BLaER1 treated with 17β-estradiol and CSF1 and Interleukin-3, amounts not matched to agents 10 nM and 100 nM (cell line): Measurements from ENCODE around the gene MRO.

Experiments used
- H3K27ac ChIP-seq, 11 experiments: shearing (Covaris generic); formaldehyde crosslinking; 2 replicates each; pipeline ENCODE4 v1.8.1; 2022
- H3K27me3 ChIP-seq, 11 experiments: shearing (Covaris generic); formaldehyde crosslinking; 2 replicates each; pipeline ENCODE4 v1.8.1; 2022
- H3K36me3 ChIP-seq, 11 experiments: shearing (Covaris generic); formaldehyde crosslinking; 2 replicates each; pipeline ENCODE4 v1.8.1; 2022
- H3K4me1 ChIP-seq, 10 experiments: shearing (Covaris generic); formaldehyde crosslinking; 2 replicates each; pipeline ENCODE4 v1.8.1; 2022
- H3K4me2 ChIP-seq, 11 experiments: shearing (Covaris generic); formaldehyde crosslinking; 2 replicates each; pipeline ENCODE4 v1.8.1; 2022
- H3K4me3 ChIP-seq, 10 experiments: shearing (Covaris generic); formaldehyde crosslinking; 2 replicates each; pipeline ENCODE4 v1.8.1; 2022
- H3K9ac ChIP-seq, 11 experiments: shearing (Covaris generic); formaldehyde crosslinking; 2 replicates each; pipeline ENCODE4 v1.8.1; 2022
- H3K9me3 ChIP-seq, 11 experiments: shearing (Covaris generic); formaldehyde crosslinking; replicated peaks in 1 of 11; 2 replicates each; pipeline ENCODE4 v1.8.1; 2022
- H4K20me1 ChIP-seq, 11 experiments: shearing (Covaris generic); formaldehyde crosslinking; 2 replicates each; pipeline ENCODE4 v1.8.1; 2022
- Cebpa-rat ChIP-seq, 11 experiments: shearing (Covaris generic); IDR thresholded peaks; 2 replicates each; pipeline ENCODE4 v1.8.1; 2022

Gene MRO

GRCh38 chr18:50822756-50823155 is 2.9 kb upstream of the MRO start:
- Histone ChIP-seq H3K4me3 (no peak overlapping the region), H3K9ac (no peak overlapping the region), H3K9me3 (no peaks in the 10 kb centered on the region), H3K27me3 (peaks cover 0 to 17% (median 11%) of the 10 kb centered on the region in 11 experiments; a peak in 13 of 22 replicates), H3K27ac (no peak overlapping the region), H3K36me3 (no peaks in the 10 kb centered on the region), H3K4me2 (no peak overlapping the region), H4K20me1 (no peaks in the 10 kb centered on the region), H3K4me1 (peaks cover 26 to 34% (median 30%) of the 10 kb centered on the region in 10 experiments)
- no peak for TF ChIP-seq Cebpa-rat (IDR thresholded peaks at IDR 0.05)

GRCh38 chr18:50820901-50821520 is 1.2 kb upstream of the MRO start:
- H3K4me3 ChIP-seq: peak overlapping the region in 2 of 10 experiments; percentile 6 to 9; a peak in 1 of 20 replicates

GRCh38 chr18:50819027-50819727 is 639 bp downstream of the MRO start:
- H3K4me2 ChIP-seq: peak overlapping the region; percentile 58 to 98 (median 73)
- peaks cover 43 to 67% (median 59%) of the 10 kb centered on the region in 10 experiments for H3K4me1 ChIP-seq
- H3K36me3 ChIP-seq: no peaks in the 10 kb centered on the region
- no peaks in the 10 kb centered on the region for H4K20me1 ChIP-seq
- TF ChIP-seq Cebpa-rat (IDR thresholded peaks at IDR 0.05): no peak
- H3K9me3 ChIP-seq: no peaks in the 10 kb centered on the region
- peak overlapping the region in 4 of 11 experiments; percentile 24 to 44 (median 31); a peak in 4 of 22 replicates for H3K9ac ChIP-seq
- peaks cover 0 to 24% (median 11%) of the 10 kb centered on the region in 11 experiments; a peak in 13 of 22 replicates for H3K27me3 ChIP-seq
- peak overlapping the region in 4 of 10 experiments; percentile 40 to 51 (median 48); a peak in 7 of 20 replicates for H3K4me3 ChIP-seq
- no peak overlapping the region for H3K27ac ChIP-seq

More at GRCh38 chr18:50820901-50821520, 1.2 kb upstream of the MRO start:
- H4K20me1 ChIP-seq: no peaks in the 10 kb centered on the region
- peak overlapping the region; percentile 58 to 98 (median 73) for H3K4me2 ChIP-seq
- TF ChIP-seq Cebpa-rat (IDR thresholded peaks at IDR 0.05): 0 out of 22 replicates have a peak, but pooled peaks of 1 of the 11 experiments have one; percentile 29
- peaks cover 0 to 17% (median 11%) of the 10 kb centered on the region in 11 experiments; a peak in 13 of 22 replicates for H3K27me3 ChIP-seq
- H3K27ac ChIP-seq: peak overlapping the region; percentile 52 to 77 (median 64); a peak in 20 of 22 replicates
- H3K4me1 ChIP-seq: peaks cover 32 to 49% (median 43%) of the 10 kb centered on the region in 10 experiments
- H3K9me3 ChIP-seq: no peaks in the 10 kb centered on the region
- no peaks in the 10 kb centered on the region for H3K36me3 ChIP-seq
- H3K9ac ChIP-seq: peak overlapping the region in 6 of 11 experiments; percentile 21 to 61 (median 31); a peak in 10 of 22 replicates

GRCh38 chr18:50816419-50817166 is 3.2 kb downstream of the MRO start:
- no peak overlapping the region for H3K4me3 ChIP-seq
- H3K4me2 ChIP-seq: peak overlapping the region in 10 of 11 experiments; percentile 26 to 87 (median 58); a peak in 17 of 22 replicates
- H3K9me3 ChIP-seq: peaks cover 0 to 11% (median 5%) of the 10 kb centered on the region in 11 experiments; a peak in 16 of 22 replicates
- H3K36me3 ChIP-seq: no peaks in the 10 kb centered on the region
- no peak overlapping the region for H3K9ac ChIP-seq
- H3K27ac ChIP-seq: no peak overlapping the region
- H4K20me1 ChIP-seq: no peaks in the 10 kb centered on the region
- H3K4me1 ChIP-seq: peaks cover 44 to 79% (median 68%) of the 10 kb centered on the region in 10 experiments
- peaks cover 0 to 24% (median 11%) of the 10 kb centered on the region in 11 experiments; a peak in 13 of 22 replicates for H3K27me3 ChIP-seq
- no peak for TF ChIP-seq Cebpa-rat (IDR thresholded peaks at IDR 0.05)

- Histone ChIP-seq H3K4me3 (peak overlapping the region in 3 of 10 experiments; percentile 19 to 34 (median 22); a peak in 1 of 20 replicates), H4K20me1 (no peaks in the 10 kb centered on the region), H3K9me3 (peaks cover 0 to 13% (median 8%) of the 10 kb centered on the region in 11 experiments; a peak in 16 of 22 replicates), H3K27ac (peak overlapping the region in 9 of 11 experiments; percentile 14 to 57 (median 38); a peak in 11 of 22 replicates), H3K4me2 (peak overlapping the region; percentile 43 to 87 (median 82)), H3K36me3 (no peaks in the 10 kb centered on the region), H3K9ac (peak overlapping the region in 4 of 11 experiments; percentile 9 to 51 (median 40); a peak in 8 of 22 replicates), H3K4me1 (peaks cover 34 to 68% (median 58%) of the 10 kb centered on the region in 10 experiments), H3K27me3 (peaks cover 0 to 20% (median 7%) of the 10 kb centered on the region in 11 experiments; a peak in 13 of 22 replicates)
- TF ChIP-seq Cebpa-rat (IDR thresholded peaks at IDR 0.05): no peak
These were observed 5.4 kb downstream of the MRO start for GRCh38 chr18:50814395-50814794.

- H3K4me2 ChIP-seq: peak overlapping the region; percentile 17 to 87 (median 82); a peak in 20 of 22 replicates
- no peak overlapping the region for H3K9ac ChIP-seq
- 0 out of 22 replicates have a peak overlapping the region, but pooled peaks of 1 of the 11 experiments have one; percentile 38 for H3K27ac ChIP-seq
- H3K4me3 ChIP-seq: no peak overlapping the region
- no peaks in the 10 kb centered on the region for H4K20me1 ChIP-seq
- peaks cover 0 to 13% (median 4%) of the 10 kb centered on the region in 11 experiments; a peak in 11 of 22 replicates for H3K27me3 ChIP-seq
- no peak for TF ChIP-seq Cebpa-rat (IDR thresholded peaks at IDR 0.05)
- H3K36me3 ChIP-seq: no peaks in the 10 kb centered on the region
- H3K9me3 ChIP-seq: peaks cover 0 to 13% (median 8%) of the 10 kb centered on the region in 11 experiments; a peak in 16 of 22 replicates
- peaks cover 40 to 75% (median 65%) of the 10 kb centered on the region in 10 experiments for H3K4me1 ChIP-seq
These were observed 6.5 kb downstream of the MRO start for GRCh38 chr18:50813353-50813752.

GRCh38 chr18:50812834-50813233 is 7.0 kb downstream of the MRO start:
- no peak overlapping the region for H3K27ac ChIP-seq
- H3K4me2 ChIP-seq: peak overlapping the region in 9 of 11 experiments; percentile 76 to 87 (median 83); a peak in 17 of 22 replicates
- no peak for TF ChIP-seq Cebpa-rat (IDR thresholded peaks at IDR 0.05)
- no peak overlapping the region for H3K4me3 ChIP-seq
- H4K20me1 ChIP-seq: no peaks in the 10 kb centered on the region
- H3K27me3 ChIP-seq: peaks cover 0 to 8% (median 0%) of the 10 kb centered on the region in 11 experiments; a peak in 4 of 22 replicates
- H3K9ac ChIP-seq: no peak overlapping the region
- peaks cover 45 to 80% (median 70%) of the 10 kb centered on the region in 10 experiments for H3K4me1 ChIP-seq
- no peaks in the 10 kb centered on the region for H3K36me3 ChIP-seq
- H3K9me3 ChIP-seq: peaks cover 0 to 13% (median 8%) of the 10 kb centered on the region in 11 experiments; a peak in 16 of 22 replicates

GRCh38 chr18:50807176-50807575 is 12.6 kb downstream of the MRO start:
- peaks cover 46 to 54% (median 52%) of the 10 kb centered on the region in 10 experiments for H3K4me1 ChIP-seq
- no peak overlapping the region for H3K9ac ChIP-seq
- H3K9me3 ChIP-seq: peaks cover 0 to 10% (median 7%) of the 10 kb centered on the region in 11 experiments; a peak in 15 of 22 replicates
- H3K4me3 ChIP-seq: no peak overlapping the region
- peak overlapping the region in 2 of 11 experiments; percentile 26 to 68; a peak in 3 of 22 replicates for H3K27ac ChIP-seq
- peak overlapping the region; percentile 63 to 87 (median 75); a peak in 20 of 22 replicates for H3K4me2 ChIP-seq
- TF ChIP-seq Cebpa-rat (IDR thresholded peaks at IDR 0.05): no peak
- no peaks in the 10 kb centered on the region for H3K27me3 ChIP-seq
- H3K36me3 ChIP-seq: no peaks in the 10 kb centered on the region
- no peaks in the 10 kb centered on the region for H4K20me1 ChIP-seq
